ENCODE measurements around the gene CLCNKB.
"Not testable (repeated sequence)": the region's sequence is repeated elsewhere in the genome, so short reads cannot be mapped to it uniquely, and the experiment has no call there.

- TF ChIP-seq CTCF, POLR2A (IDR thresholded peaks at IDR 0.05): not testable (repeated sequence)
Measured at GRCh38 chr1:16039871-16040270, 3.7 kb upstream of the CLCNKB start.

Measured in testis (tissue), 2 donors.